ENCODE measurements around the gene SCN10A. TPM values are rescaled to one million over a fixed set of nuclear protein-coding genes. Genes with fewer than 3 reads are reported as not detected.

SCN10A gene
- polyA plus RNA-seq, 2 of the 4 experiments (the other 2 are of a cell fraction) = not detected

- Histone ChIP-seq H3K4me2 (no peak overlapping the region), H3K4me1 (no peaks in the 10 kb centered on the region), H3K27ac (no peak overlapping the region), H3K9me3 (no peaks in the 10 kb centered on the region), H3K4me3 (no peak overlapping the region)
- DNase-seq (ENCODE audit: low read depth in 1 of 2, low spot score in 1 of 2) (no peak), ATAC-seq (no peak), FAIRE-seq (no peak)
- TF ChIP-seq JUN (IDR thresholded peaks at IDR 0.05) = no peak
- no peak for TF ChIP-seq NPAS2 (CRISPR knock-in tag; IDR thresholded peaks at IDR 0.05; ENCODE audit: borderline replicate concordance)
- no peak for TF ChIP-seq MAX (IDR thresholded peaks at IDR 0.05)
- no peak for TF ChIP-seq BHLHE40 (IDR thresholded peaks at IDR 0.05; ENCODE audit: low read depth, low read length)
- 26% methylated on average over 5 of the region's 5 CpGs for WGBS (ENCODE audit: missing lambda C conversion rate)
- POLR2A ChIA-PET = no interaction called here
- CTCF ChIA-PET = no interaction called here
These were observed 117.3 kb downstream of the SCN10A start for GRCh38 chr3:38698760-38699159.

DNA sequence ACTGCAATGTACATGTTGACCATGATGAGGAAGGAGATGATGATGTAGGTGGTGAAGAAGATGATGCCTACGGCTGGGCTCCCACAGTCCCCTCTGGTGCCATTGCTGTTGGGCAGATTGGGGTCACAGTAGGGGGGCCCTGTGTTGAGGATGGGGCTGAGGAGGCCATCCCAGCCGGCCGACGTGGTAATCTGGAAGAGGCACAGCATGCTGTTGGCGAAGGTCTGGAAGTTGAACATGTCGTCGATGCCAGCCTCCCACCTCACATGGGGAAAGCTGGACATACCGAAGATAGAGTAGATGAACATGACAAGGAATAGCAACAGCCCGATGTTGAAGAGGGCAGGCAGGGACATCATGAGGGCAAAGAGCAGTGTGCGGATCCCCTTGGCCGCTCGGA lies 118.0 kb downstream of the SCN10A start:
- H3K27ac ChIP-seq = no peak overlapping the region
- TF ChIP-seq, protein P1, sequence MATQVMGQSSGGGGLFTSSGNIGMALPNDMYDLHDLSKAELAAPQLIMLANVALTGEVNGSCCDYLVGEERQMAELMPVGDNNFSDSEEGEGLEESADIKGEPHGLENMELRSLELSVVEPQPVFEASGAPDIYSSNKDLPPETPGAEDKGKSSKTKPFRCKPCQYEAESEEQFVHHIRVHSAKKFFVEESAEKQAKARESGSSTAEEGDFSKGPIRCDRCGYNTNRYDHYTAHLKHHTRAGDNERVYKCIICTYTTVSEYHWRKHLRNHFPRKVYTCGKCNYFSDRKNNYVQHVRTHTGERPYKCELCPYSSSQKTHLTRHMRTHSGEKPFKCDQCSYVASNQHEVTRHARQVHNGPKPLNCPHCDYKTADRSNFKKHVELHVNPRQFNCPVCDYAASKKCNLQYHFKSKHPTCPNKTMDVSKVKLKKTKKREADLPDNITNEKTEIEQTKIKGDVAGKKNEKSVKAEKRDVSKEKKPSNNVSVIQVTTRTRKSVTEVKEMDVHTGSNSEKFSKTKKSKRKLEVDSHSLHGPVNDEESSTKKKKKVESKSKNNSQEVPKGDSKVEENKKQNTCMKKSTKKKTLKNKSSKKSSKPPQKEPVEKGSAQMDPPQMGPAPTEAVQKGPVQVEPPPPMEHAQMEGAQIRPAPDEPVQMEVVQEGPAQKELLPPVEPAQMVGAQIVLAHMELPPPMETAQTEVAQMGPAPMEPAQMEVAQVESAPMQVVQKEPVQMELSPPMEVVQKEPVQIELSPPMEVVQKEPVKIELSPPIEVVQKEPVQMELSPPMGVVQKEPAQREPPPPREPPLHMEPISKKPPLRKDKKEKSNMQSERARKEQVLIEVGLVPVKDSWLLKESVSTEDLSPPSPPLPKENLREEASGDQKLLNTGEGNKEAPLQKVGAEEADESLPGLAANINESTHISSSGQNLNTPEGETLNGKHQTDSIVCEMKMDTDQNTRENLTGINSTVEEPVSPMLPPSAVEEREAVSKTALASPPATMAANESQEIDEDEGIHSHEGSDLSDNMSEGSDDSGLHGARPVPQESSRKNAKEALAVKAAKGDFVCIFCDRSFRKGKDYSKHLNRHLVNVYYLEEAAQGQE (IDR thresholded peaks at IDR 0.05) = no peak
- TF ChIP-seq MYC (IDR thresholded peaks at IDR 0.05; ENCODE audit: borderline replicate concordance, low read length) = no peak
- TF ChIP-seq CEBPB (IDR thresholded peaks at IDR 0.05) = no peak
- no peak for TF ChIP-seq MAX (IDR thresholded peaks at IDR 0.05)
- no peak overlapping the region for H3K4me3 ChIP-seq
- FAIRE-seq (no peak), DNase-seq (ENCODE audit: low read depth in 1 of 2, low spot score in 1 of 2) (no peak), ATAC-seq (no peak)
- H3K4me1 ChIP-seq = no peaks in the 10 kb centered on the region
- ChIA-PET POLR2A (interaction anchor here (0.7 kb wide), 1 partner anchor 51 kb away, joined by 3 read pairs; no protein-coding TSS in a partner anchor), CTCF (no interaction called here)
- WGBS (ENCODE audit: missing lambda C conversion rate) = 57% methylated on average over 12 of the region's 12 CpGs
- no peak overlapping the region for H3K4me2 ChIP-seq
- no peaks in the 10 kb centered on the region for H3K9me3 ChIP-seq

GRCh38 chr3:38696034-38696433 lies 120.0 kb downstream of the SCN10A start:
- H3K4me1 ChIP-seq = no peaks in the 10 kb centered on the region
- FAIRE-seq (no peak), ATAC-seq (no peak), DNase-seq (ENCODE audit: low read depth in 1 of 2, low spot score in 1 of 2) (no peak)
- H3K27ac ChIP-seq = no peak overlapping the region
- no peak overlapping the region for H3K4me3 ChIP-seq
- 6% methylated on average over 2 of the region's 2 CpGs for WGBS (ENCODE audit: missing lambda C conversion rate)
- no peak for TF ChIP-seq CBX2 (IDR thresholded peaks at IDR 0.05; ENCODE audit: borderline replicate concordance, low read depth)
- no peak for TF ChIP-seq TFCP2L1 (CRISPR knock-in tag; IDR thresholded peaks at IDR 0.05)
- TF ChIP-seq HOXA7 (CRISPR knock-in tag; IDR thresholded peaks at IDR 0.05) = no peak
- TF ChIP-seq, protein P2, sequence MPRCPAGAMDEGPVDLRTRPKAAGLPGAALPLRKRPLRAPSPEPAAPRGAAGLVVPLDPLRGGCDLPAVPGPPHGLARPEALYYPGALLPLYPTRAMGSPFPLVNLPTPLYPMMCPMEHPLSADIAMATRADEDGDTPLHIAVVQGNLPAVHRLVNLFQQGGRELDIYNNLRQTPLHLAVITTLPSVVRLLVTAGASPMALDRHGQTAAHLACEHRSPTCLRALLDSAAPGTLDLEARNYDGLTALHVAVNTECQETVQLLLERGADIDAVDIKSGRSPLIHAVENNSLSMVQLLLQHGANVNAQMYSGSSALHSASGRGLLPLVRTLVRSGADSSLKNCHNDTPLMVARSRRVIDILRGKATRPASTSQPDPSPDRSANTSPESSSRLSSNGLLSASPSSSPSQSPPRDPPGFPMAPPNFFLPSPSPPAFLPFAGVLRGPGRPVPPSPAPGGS (IDR thresholded peaks at IDR 0.05) = no peak
- TF ChIP-seq, protein P3, sequence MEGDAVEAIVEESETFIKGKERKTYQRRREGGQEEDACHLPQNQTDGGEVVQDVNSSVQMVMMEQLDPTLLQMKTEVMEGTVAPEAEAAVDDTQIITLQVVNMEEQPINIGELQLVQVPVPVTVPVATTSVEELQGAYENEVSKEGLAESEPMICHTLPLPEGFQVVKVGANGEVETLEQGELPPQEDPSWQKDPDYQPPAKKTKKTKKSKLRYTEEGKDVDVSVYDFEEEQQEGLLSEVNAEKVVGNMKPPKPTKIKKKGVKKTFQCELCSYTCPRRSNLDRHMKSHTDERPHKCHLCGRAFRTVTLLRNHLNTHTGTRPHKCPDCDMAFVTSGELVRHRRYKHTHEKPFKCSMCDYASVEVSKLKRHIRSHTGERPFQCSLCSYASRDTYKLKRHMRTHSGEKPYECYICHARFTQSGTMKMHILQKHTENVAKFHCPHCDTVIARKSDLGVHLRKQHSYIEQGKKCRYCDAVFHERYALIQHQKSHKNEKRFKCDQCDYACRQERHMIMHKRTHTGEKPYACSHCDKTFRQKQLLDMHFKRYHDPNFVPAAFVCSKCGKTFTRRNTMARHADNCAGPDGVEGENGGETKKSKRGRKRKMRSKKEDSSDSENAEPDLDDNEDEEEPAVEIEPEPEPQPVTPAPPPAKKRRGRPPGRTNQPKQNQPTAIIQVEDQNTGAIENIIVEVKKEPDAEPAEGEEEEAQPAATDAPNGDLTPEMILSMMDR (IDR thresholded peaks at IDR 0.05) = no peak
- TF ChIP-seq PHF8 (IDR thresholded peaks at IDR 0.05; ENCODE audit: borderline replicate concordance, low read depth) = no peak
- no peaks in the 10 kb centered on the region for H3K9me3 ChIP-seq
- ChIA-PET CTCF (no interaction called here), POLR2A (no interaction called here)
- no peak overlapping the region for H3K4me2 ChIP-seq

Measured in A549 (cell line).